PC-3 (cell line): Measurements from ENCODE around the gene SIN3B. TPM values are rescaled to one million over a fixed set of nuclear protein-coding genes. Genes with fewer than 3 reads are reported as not detected.

Experiments
- ATAC-seq: fragments of 200-7000 bp; cut with Tn5 transposase; 2 replicates; pipeline ENCODE4 v1.9.1; 2020; ENCODE audit warnings: mild to moderate bottlenecking, moderate library complexity
- BruUV-seq: library from RNA; stranded (reverse); fragments of 400-500 nt; replicated peaks from 2 replicates; lab custom pipeline; 2021; lab: Mats Ljungman, UMichigan
- CTCF ChIA-PET: fragments of 300-600 bp; sonication (Branson Sonifier 250); formaldehyde crosslinking; loops from one replicate; lab custom pipeline; 2022; ENCODE audit warnings: antibody characterized with exemption; lab: Charles Lee
- POLR2A ChIA-PET: fragments of 300-600 bp; sonication (Branson Sonifier 250); formaldehyde crosslinking; loops from one replicate; lab custom pipeline; 2022; ENCODE audit warnings: antibody characterized with exemption; ENCODE audit not compliant: unreplicated experiment; lab: Charles Lee
- DNase-seq: peaks from one replicate; pipeline ENCODE4 v3.0.0-alpha.2; 2015
- H2AFZ ChIP-seq: fragments of 300-600 bp; sonication (generic); 2 replicates; pipeline ENCODE4 v1.6.0; 2016; ENCODE audit warnings: antibody characterized with exemption, low read length
- H3F3A ChIP-seq: fragments of 300-600 bp; sonication (generic); one replicate; pipeline ENCODE4 v1.6.0; 2017; ENCODE audit warnings: antibody characterized with exemption, low read length, control low read depth, mild to moderate bottlenecking; ENCODE audit not compliant: unreplicated experiment
- H3K27ac ChIP-seq: fragments of 300-600 bp; sonication (generic); 2 replicates; pipeline ENCODE4 v1.5.1; 2016; ENCODE audit warnings: mild to moderate bottlenecking, low read length
- H3K27me3 ChIP-seq: fragments of 300-600 bp; sonication (generic); 2 replicates; pipeline ENCODE4 v1.6.1; 2016; ENCODE audit warnings: low read length, mixed read lengths
- H3K36me3 ChIP-seq: fragments of 300-600 bp; sonication (generic); 2 replicates; pipeline ENCODE4 v1.6.1; 2016; ENCODE audit warnings: low read depth, mixed run types, low read length, mixed read lengths
- H3K4me1 ChIP-seq: fragments of 300-600 bp; sonication (generic); 2 replicates; pipeline ENCODE4 v1.5.1; 2016; ENCODE audit warnings: low read length; ENCODE audit not compliant: insufficient read depth
- H3K4me2 ChIP-seq: fragments of 300-600 bp; sonication (generic); 2 replicates; pipeline ENCODE4 v1.6.0; 2016; ENCODE audit warnings: low read length
- H3K4me3 ChIP-seq: fragments of 300-600 bp; sonication (generic); 2 replicates; pipeline ENCODE4 v1.5.1; 2016; ENCODE audit warnings: mild to moderate bottlenecking, low read length, mixed read lengths
- H3K79me2 ChIP-seq: fragments of 300-600 bp; sonication (generic); 2 replicates; pipeline ENCODE4 v1.6.1; 2017; ENCODE audit warnings: low read length, mixed read lengths
- H3K9ac ChIP-seq: fragments of 300-600 bp; sonication (generic); 2 replicates; pipeline ENCODE4 v1.6.0; 2016; ENCODE audit warnings: mild to moderate bottlenecking, low read length
- H3K9me2 ChIP-seq: fragments of 300-600 bp; sonication (generic); replicated peaks from 2 replicates; pipeline ENCODE4 v1.6.1; 2016; ENCODE audit warnings: mixed run types, low read length, mixed read lengths
- H3K9me3 ChIP-seq: fragments of 300-600 bp; sonication (generic); 2 replicates; pipeline ENCODE4 v1.6.1; 2016; ENCODE audit warnings: low read length, mixed read lengths
- H4K20me1 ChIP-seq: fragments of 300-600 bp; sonication (generic); 2 replicates; pipeline ENCODE4 v1.6.1; 2016; ENCODE audit warnings: low read length, mixed read lengths
- CTCF ChIP-seq: fragments of 300-600 bp; sonication (generic); conservative IDR thresholded peaks from 2 replicates; pipeline ENCODE4 v1.5.1; 2017; ENCODE audit warnings: antibody characterized with exemption, low read depth, mild to moderate bottlenecking, low read length
- EZH2 ChIP-seq: fragments of 300-600 bp; sonication (generic); IDR thresholded peaks from one replicate; pipeline ENCODE4 v1.6.1; 2017; ENCODE audit warnings: antibody characterized with exemption, mild to moderate bottlenecking, low read length; ENCODE audit not compliant: unreplicated experiment
- EZH2phosphoT487 ChIP-seq: fragments of 300-600 bp; sonication (generic); IDR thresholded peaks from 2 replicates; pipeline ENCODE4 v1.6.1; 2018; ENCODE audit warnings: mild to moderate bottlenecking, antibody characterized with exemption, low read length, borderline replicate concordance
- intact Hi-C: fragments of 100-400 bp; cut with micrococcal nuclease; formaldehyde crosslinking; loops from 2 replicates; pipeline ENCODE4 v1.9.0; 2023
- total RNA-seq: library from RNA; depleted of rRNA; stranded (reverse); fragments of >200 nt; gene quantifications from 2 replicates; pipeline ENCODE4 v1.2.3, GENCODE V29; 2014

Gene SIN3B
- total RNA-seq, 1 experiment from 2014 or later: 46.4 TPM

GRCh38 chr19:16871871-16872270, 42.7 kb downstream of the SIN3B start:
- no peak overlapping the region for H3K4me3 ChIP-seq
- no peak overlapping the region for H3K4me2 ChIP-seq
- H3K79me2 ChIP-seq: peaks cover 16% of the 10 kb centered on the region
- no peaks in the 10 kb centered on the region for H3K27me3 ChIP-seq
- no peak overlapping the region for H3K27ac ChIP-seq
- H3K9me2 ChIP-seq: no peaks in the 10 kb centered on the region
- H3K9ac ChIP-seq: no peak overlapping the region
- DNase-seq: no peak
- intact Hi-C loops: no loop called here
- ChIA-PET POLR2A (no interaction called here), CTCF (no interaction called here)
- no peaks in the 10 kb centered on the region for H3F3A ChIP-seq
- peaks cover 38% of the 10 kb centered on the region for H3K36me3 ChIP-seq
- H2AFZ ChIP-seq: no peak overlapping the region
- ATAC-seq: no peak
- no peaks in the 10 kb centered on the region for H4K20me1 ChIP-seq
- peaks cover 5% of the 10 kb centered on the region for H3K4me1 ChIP-seq
- no TSS peak for BruUV-seq
- no peak for TF ChIP-seq EZH2phosphoT487
- TF ChIP-seq CTCF: no peak
- no peak for TF ChIP-seq EZH2
- no peaks in the 10 kb centered on the region for H3K9me3 ChIP-seq

- peaks cover 9% of the 10 kb centered on the region for H3K4me1 ChIP-seq
- no TSS peak for BruUV-seq
- peaks cover 42% of the 10 kb centered on the region for H3K36me3 ChIP-seq
- no peaks in the 10 kb centered on the region for H3F3A ChIP-seq
- H2AFZ ChIP-seq: no peak overlapping the region
- H3K9ac ChIP-seq: no peak overlapping the region
- ChIA-PET CTCF (no interaction called here), POLR2A (no interaction called here)
- H3K9me3 ChIP-seq: no peaks in the 10 kb centered on the region
- ATAC-seq (no peak), DNase-seq (no peak)
- H3K27ac ChIP-seq: no peak overlapping the region
- H3K79me2 ChIP-seq: peaks cover 16% of the 10 kb centered on the region
- H3K9me2 ChIP-seq: no peaks in the 10 kb centered on the region
- no peaks in the 10 kb centered on the region for H4K20me1 ChIP-seq
- H3K27me3 ChIP-seq: no peaks in the 10 kb centered on the region
- TF ChIP-seq EZH2phosphoT487 (no peak), CTCF (no peak), EZH2 (no peak)
- H3K4me3 ChIP-seq: no peak overlapping the region
- no peak overlapping the region for H3K4me2 ChIP-seq
- intact Hi-C loops: no loop called here
Observed at GRCh38 chr19:16872728-16873127, 43.5 kb downstream of the SIN3B start.

GRCh38 chr19:16873594-16873993, 44.4 kb downstream of the SIN3B start:
- H3K79me2 ChIP-seq: peaks cover 16% of the 10 kb centered on the region
- no peaks in the 10 kb centered on the region for H3K9me3 ChIP-seq
- TF ChIP-seq EZH2phosphoT487: no peak
- no peak for TF ChIP-seq EZH2
- H3K27me3 ChIP-seq: no peaks in the 10 kb centered on the region
- no peak for ATAC-seq
- H3K4me3 ChIP-seq: no peak overlapping the region
- no peak overlapping the region for H3K27ac ChIP-seq
- peaks cover 47% of the 10 kb centered on the region for H3K36me3 ChIP-seq
- ChIA-PET CTCF (interaction anchor here (0.6 kb wide), 2 partner anchors 24 to 26 kb away, joined by 3 to 4 read pairs; no protein-coding TSS in a partner anchor), POLR2A (no interaction called here)
- no peak overlapping the region for H3K4me2 ChIP-seq
- no peak overlapping the region for H2AFZ ChIP-seq
- H4K20me1 ChIP-seq: no peaks in the 10 kb centered on the region
- H3F3A ChIP-seq: no peaks in the 10 kb centered on the region
- H3K9ac ChIP-seq: no peak overlapping the region
- H3K4me1 ChIP-seq: peaks cover 9% of the 10 kb centered on the region
- intact Hi-C loops: no loop called here
- DNase-seq: no peak
- no peaks in the 10 kb centered on the region for H3K9me2 ChIP-seq
- no TSS peak for BruUV-seq
